T-helper 22 cell (primary cell): ENCODE results near the gene ISYNA1.

Experiments
- DNase-seq: peaks from one replicate; pipeline ENCODE4 v3.0.0-alpha.2; 2020; ENCODE audit warnings: low read depth

ISYNA1 gene

DNA sequence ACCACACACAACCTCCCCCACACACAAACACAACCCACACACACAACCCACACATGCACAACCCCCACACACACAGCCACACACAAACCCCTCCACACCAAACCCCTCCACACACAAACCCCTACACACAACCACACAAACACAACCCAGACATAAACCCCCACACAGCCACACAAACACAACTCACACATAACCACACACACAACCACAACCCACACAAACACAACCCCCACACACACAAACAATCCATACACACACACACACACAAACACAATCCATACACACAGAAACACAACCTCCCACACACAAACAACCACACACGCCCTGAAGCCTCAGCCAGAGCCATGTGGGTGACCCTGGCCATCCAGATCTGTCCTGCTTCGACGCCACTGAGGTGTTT is 30.0 kb upstream of the ISYNA1 start:
- no peak for DNase-seq

DNA sequence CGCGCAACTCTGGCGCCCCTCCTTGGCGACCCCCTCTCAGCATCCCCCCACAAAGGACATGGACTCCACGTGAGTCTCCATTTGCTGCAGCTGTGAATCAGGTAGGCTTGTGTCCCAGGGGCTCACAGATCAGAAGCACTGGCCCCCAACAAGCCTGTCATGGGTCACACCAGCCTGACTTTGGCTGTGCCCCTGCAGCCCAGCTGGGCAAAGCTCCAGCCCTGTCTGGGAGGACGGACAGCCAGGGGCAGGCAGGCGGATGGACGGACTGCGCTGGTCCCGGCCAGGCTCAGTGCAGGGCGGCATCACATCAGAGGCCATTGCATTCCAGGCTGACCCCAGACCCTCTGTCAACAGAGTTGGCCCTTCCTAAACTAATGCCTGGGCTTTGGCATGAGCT is 28.4 kb upstream of the ISYNA1 start:
- DNase-seq: no peak

DNA sequence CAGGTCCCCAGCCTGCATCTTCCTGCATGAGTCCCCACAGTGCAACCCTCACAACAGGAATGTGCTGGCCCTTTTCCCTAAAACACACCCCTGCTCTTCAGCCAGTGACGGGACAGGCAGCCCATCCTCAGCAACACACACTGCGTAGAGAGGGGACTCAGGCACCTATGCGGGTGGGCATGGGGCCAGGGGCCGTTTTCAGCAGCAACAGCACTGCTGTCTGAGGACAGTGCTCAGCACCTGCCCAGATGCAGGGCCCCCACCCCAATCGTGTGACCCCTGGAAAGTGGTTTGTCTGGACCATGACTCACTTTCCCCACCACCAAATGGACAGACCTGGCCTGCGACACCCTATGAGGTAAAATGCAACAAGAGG is 28.0 kb upstream of the ISYNA1 start:
- DNase-seq: no peak

DNA sequence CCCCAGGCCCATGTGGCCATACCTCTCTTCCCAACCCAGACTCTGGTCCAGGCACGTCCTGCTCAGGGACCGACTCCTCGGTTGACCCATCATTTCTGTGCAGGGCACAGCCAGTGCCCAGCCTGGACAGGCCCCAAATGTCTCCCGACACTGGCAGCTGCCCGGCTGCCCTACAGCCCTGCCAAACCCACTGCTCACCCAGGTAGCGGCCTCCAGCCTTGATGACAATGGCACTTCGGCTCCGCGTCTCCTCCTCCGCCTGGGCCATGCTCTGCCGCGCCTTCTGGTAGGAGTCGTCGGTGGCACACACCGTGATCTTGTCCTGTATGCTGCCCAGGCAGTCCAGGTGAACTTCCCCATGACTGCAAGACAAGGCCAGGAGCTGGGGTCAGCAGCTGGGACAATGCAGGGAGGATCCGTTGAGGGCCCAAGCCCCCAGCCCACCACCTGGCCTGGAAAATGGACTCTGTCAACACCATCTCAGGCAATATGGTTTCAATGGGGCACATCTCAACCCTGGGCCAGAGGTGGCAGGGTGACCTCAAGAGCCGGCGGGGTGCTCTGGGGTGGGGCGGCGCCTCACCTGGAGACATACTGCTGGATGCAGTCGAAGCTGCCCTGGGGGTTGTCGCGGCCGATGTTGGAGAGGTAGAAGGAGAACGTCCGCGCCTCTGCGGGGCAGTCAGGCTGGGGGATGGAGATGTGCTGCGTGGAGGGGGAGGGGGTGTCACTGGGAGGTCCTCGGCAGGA is 27.5 kb upstream of the ISYNA1 start:
- no peak for DNase-seq

DNA sequence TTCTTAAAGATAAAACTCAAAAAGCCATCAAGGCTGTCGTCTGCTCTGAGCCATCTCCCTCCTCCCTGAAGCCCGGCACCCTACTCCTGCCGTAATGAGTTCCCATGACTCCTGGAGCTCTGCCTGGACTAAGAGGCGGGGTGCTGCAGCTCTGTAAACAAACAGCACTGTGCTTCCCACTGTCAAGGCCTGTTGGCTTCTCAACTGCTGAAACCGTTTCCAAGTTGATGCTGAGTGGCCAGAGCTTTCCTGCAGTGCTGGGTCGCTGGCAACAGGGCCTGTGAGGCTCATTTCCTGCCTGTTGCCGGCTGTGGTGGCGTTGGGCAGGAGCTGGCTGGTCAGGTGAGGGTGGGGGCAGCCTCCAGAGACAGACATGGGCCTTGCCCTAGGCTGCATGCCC is 26.7 kb upstream of the ISYNA1 start:
- DNase-seq: no peak

DNA sequence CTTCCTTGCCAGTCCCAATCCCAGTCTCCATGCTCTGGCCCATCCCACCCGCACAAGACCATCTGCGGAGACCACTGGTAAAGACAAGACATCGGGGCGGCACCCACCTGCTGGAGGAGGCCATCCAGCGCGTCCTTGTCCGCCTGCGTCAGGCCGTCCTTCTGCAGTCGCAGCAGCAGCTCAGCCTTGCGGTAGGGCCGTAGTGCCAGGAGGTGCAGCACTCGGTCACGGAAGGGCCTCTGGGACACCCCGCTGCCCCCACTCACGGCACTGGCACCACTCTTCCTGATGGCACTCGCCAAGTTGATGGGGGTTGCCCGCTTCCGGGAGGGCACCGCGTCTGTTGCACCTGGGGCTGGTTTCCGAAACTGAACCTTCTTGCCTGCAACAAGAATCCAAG is 23.5 kb upstream of the ISYNA1 start:
- DNase-seq: no peak

DNA sequence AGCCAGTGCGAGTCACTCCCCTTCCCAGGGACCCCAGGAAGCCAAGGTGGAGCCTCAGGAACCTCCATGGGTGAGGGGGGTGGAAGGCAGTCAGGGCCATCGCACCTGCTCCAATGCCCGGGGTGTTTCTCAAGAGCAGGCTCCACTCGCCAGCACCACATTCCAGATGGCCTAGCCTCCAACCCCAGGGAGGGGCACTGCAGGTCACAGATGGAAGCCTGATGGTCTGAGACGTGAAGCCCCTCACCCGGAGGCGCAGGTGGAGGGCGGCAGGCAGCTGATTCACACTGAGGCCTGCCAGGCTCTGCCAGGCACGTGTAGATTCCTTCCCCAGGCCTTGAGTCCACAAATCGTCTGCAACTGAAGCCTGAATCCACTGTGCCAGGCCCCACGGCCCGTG is 23.0 kb upstream of the ISYNA1 start:
- no peak for DNase-seq

DNA sequence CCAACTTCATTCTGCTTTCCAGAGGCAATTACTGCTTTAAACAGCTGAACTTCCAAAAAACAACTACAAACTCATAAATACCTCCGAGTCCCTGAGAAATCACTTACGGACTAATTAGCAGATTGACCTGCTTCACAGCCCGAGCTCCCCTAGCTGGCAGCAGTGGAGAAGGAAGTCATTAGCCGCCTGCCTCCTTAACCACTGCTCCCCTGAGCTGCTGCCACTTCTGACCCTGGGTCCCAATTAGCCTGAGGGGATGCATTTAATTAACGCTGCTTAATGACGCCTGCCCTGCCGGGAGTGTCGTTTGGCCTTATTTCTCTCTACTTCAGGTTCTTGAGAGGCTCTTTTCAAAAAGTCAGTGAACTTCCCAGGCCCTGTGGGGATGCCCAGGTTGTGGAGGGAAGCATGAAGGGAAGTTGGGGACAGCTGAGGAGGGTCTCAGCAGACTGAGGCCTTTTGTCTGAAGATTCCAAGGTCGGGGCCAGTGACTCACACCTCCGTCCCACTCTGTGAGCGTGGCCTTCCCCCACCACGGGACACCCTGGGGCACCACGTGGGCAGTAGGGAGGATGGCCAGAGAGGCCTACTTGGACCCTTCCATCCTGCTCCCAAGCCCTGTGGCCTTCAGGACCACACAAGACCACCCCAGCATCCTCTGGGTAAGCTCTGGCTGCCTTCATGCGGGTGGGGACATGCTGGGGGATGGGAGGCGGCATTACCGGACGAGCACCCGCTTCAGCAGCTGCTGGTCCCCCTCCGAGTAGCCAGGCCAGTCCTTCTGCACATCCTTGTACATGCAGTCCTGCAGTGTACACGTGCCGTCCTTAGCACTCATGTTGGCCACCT is 19.8 kb upstream of the ISYNA1 start:
- DNase-seq: no peak

DNA sequence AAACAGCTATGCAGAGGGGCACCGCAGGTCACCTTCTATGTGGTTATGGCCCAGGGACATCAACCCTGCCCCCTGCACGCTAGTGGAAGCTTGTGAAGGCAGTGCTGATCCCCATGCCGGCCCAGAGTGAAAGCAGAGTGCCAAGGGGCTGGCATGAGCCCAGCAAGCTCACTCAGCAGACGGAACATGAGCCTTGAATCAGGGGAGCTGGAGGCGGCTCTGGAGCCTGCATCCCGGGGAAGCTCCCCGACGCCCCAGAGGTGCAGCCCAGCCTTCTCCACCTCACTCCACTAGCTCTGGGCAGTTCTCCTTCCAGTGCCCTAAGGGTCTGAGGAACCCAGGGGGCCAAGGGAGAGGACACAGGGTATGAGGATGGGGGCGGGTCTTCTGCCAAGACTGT is 19.0 kb upstream of the ISYNA1 start:
- no peak for DNase-seq

DNA sequence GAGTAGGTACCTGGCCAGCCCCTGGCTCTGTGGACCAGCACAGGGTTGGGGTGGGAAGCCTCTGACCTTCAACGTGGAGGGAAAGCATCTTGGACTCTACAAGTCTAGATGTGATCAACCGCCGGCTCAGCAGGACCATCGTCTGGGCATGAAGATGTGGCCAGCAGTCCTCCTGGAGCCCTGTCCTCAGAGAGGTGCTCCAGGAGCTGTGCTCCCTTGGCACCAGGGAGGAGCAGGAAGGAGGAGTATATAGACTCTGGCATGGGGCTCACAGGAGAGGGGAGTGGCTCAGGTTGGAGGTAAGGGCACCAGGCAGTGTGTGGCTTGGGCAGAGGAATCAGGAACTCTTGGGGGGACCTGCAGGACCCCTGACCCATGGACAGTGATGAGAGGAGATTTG is 18.3 kb upstream of the ISYNA1 start:
- DNase-seq: no peak

DNA sequence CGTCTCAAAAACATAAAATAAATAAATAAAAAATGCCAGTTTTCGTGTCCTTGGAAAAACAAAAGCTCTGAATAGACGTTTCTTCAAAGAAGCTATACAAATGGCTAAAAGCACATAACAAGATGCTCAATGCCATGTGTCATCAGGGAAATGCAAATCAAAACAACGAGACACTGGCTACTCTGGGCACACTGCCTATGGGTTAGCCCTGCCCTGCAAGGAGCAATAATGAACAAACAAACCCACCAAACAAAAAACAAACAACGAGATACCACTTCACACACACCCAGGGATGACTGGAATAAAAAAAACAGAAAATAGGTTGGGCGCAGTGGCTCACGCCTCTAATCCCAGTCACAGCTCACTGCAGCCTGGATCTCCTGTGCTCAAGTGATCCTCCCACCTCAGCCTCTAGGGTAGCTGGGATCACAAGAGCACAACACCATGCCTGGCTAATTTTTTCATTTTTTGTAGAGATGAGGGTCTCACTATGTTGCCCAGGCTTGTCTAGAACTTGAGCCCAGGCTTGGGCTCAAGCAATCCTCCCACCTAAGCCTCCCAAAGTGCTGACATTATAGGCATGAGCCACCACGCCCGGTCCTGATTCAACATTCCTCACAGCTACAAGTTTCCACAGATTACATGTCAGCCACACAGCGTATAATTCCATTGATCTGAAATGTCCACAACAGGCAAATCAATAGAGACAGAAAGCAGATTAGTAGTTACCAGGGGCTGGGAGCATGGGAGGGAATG is 15.5 kb upstream of the ISYNA1 start:
- DNase-seq: no peak

DNA sequence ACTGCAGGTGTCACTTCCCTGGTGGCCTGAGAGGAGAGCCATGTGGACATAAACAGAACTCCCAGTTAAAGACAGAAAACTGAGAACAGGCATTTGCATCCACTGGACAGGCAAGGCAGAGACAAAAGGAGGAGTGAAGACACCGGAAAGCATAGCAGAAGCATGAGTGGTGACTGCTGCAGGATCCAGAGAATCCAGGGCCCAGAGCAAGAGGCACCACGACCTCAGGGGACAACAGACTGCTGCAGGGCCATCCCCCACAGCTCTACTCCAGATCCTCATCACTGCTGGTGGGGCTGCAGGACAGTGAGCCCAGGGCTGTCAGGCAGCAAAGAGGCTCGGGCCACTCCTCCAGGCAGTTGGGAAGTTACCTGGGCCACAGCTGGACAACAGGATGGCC is 14.5 kb upstream of the ISYNA1 start:
- DNase-seq: no peak

DNA sequence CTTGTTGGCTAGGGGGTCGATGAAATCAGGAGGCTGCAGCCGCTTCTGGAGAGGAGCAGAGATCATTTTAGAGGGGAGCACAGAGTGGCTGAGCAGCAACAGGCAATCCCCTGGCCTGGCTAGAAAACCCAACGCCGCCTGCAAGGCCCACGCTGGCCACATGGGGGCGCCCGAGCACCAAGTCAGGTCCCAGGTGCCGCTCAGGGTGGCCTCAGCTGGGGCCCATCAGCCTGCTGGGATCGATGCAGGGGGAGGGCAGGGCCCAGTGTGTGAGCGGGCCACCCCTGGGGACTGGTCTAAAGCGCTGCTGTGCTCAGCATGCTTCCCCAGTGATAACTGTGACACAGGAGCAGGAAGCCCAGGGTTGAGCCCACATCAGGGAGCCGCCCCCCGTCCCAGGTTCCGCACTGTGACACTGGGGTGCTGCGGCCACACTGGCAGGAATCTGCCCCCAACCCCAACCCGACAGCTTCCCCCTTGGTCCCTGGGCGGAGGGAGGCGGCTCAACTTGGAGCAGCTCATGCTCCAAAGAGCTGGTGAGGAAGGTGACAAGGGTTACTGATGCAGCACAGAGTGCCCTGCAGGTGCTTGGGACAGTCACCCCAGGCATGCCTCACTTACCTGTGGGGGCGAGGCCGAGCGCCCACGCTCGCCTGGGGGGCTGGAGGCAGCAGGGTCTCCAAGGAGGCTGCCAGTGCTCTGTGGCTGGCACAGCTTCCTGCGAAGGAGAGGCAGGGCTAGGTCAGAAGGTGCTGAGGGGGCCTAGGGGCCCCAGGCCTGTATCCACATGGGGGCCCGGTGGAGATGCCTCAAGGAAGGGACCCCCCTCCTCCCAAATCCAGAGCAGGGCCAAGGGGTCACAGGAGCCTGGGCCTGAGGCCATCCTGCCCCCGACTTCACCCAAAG is 13.3 kb upstream of the ISYNA1 start:
- peak; percentile 60 for DNase-seq

DNA sequence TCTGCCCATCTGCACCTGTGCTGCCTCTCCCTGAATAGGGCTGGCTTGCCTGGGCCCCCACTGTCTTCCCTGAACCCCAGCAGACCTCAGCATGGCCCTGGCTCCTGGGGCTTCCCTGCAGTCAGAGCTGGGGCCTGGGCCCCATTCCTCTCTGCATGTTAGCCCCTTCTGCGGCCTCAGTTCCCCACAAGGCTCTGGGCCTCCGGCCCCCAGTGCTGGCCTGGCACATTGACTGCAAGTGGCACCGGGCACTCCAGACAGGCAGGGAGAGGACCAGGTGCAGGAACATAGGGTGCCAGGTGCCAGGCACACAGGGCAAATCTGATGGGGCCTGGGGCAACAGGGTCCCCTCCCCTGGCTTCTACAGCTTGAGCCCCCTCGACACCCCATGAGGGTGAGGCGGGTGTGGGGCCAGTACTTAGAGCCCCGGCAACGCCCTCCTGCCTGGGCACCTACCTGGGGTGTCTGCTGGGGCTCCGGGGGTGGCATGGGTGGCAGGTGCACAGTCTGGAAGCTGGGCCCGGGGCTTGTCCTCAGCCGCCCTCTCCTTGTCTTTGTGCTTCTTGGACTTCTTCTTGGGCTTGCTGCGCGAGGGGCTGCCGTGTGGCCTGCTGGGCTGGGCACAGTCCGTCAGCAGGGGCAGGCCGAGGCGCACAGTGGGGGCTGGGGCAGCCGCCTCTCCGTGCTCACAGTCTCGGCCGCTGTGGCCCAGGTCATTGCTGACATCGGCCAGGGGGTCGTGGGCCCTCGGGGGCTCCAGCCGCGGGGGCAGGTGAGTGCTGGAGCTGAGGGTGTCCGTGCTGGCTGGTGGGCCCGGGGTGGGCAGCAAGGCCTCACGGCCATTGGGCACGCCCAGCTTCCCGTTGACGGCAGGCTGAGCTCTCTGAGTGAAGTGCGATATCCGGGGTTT is 12.3 kb upstream of the ISYNA1 start:
- no peak for DNase-seq

DNA sequence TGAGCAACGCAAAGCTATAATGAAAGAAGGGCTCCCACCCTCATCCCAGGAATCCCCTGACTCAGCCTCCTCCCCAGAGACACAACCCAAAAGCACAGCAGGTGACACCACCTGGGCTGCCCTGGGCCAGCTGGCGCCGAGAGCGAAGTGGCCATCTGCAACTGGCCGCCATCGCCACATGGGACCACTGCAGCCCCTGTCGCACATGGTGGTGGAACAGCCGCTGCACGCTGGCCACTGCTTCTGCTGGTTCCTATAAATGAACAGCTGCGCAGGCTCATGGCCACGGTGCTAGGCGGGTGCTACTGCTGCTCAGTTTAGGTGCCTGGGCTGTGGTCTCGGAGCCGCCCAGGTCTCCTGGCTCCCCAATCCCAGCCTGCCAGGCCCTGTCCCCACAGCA is 11.6 kb upstream of the ISYNA1 start:
- DNase-seq: no peak

DNA sequence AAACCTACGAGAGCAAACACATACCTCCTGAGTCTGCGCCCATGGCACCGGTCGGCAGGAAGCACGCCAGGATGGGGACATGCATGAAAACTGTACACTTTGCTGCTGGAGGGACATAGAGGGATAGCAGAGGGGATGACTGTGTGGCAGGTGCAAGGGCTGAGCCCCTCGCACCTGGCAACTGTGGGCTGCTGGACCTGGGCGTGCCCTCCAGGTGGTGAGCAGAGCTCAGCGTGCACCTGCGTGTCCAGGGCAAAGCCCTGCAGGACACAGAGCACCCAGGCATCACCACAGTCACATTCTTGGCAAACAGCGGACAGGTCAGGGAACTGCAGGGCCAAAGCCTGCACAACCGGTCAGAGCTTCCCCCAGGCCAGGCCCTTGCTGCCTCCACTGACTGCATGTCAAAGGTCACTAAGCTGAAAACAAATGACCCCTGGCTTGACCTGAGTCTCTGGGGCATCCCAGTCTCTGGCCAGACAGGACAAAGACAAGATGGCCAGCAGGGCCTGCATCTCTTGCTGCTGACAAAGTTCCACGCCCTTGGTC is 9.0 kb upstream of the ISYNA1 start:
- no peak for DNase-seq

DNA sequence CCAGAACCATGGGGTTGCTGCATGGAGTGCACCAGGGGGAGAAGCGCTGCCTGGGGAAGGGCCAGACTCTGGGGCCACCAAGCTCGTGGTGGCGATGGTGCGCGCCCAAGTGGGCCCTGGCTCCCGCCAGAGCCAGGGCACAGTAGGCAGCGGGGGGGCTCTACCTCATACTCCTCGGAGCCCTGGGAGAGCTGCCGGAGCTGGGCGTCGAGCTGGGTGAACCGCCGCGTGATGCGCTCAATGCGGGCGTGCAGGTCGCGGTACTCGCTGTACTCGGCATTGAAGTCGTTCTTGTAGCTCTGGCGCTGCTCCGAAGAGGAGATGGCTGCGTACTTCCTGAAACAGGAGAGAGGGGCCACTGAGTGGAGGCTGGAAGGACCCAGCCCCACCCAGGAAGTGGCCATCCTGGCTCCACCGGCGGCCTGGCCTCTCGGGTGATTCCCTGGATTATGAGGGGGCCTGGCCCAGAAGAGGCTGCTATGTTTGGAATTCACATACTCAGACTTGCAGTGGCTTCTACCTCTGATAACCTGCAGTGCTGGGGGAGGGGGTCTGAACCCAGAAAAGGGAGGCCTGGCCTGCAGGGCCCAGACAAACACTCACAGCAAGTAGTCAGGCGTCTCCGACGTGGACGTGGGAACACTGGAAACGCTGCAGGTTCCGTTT is 8.3 kb upstream of the ISYNA1 start:
- DNase-seq: no peak

DNA sequence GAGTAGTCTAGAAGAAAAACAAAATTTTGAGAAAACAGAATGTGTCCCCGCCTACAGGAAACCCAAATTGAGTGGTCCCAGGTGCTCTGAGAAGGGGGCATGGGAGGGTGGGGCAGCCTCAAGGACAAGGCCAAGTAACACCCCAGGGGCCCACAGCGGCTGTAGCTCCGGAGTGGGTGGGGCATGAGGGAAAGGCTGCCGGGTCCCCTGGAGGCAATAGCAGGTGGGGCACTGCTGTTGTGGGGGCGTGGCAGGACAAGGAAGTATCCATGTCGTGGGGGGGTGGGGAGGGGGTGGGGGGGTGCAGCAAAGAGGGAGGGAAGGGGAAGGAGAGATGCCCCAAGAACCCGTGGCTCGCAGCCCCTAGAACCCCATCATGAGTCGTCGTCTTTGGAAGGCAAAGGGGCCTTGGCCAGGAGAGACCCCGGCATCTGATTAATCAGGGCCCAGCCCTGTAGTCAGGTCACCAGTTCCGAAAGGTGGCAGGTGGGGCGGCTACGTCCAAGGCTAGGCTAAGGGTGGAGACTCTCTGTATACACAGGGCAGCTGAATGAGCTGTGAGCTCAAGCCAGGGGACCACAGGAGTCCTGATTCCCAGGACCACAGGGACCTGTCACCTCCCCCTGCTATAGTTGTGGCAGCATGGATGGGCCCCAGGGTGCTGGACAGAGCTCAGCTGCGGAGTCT is 7.5 kb upstream of the ISYNA1 start:
- no peak for DNase-seq

DNA sequence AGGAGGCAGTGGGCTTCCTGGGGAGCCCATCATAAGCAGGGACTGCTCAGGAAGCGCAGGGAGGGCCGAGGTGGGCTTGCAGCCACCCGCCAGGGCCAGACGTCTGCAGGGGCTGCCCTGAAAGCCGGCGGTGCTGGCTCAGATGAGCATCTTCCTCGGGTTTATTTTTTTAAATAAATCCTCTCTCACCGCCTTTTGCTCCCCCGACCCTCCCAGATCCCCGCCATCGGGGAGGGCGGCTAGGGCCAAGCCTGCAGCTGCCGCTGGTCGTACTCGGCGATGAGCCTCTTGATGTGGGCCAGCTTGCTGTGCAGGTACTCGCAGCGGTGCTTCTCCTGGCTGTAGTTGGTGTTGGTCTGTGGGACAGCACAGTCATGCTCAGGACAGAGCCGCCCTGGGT is 6.6 kb upstream of the ISYNA1 start:
- DNase-seq: no peak
